Endodermal cell (in vitro differentiated cells): ENCODE data around the gene GFOD1. TPM values are rescaled to one million over a fixed set of nuclear protein-coding genes. Genes with fewer than 3 reads are reported as not detected.

Experiments
- DNase-seq: peaks from one replicate; pipeline ENCODE4 v3.0.0-alpha.2; 2017
- H3K27ac ChIP-seq: 2 replicates; pipeline ENCODE4 v1.5.1; 2013; ENCODE audit warnings: mild to moderate bottlenecking, low read depth, low read length, moderate library complexity
- H3K27me3 ChIP-seq: 2 replicates; pipeline ENCODE4 v1.6.1; 2013; ENCODE audit warnings: mild to moderate bottlenecking, low read length, moderate library complexity; ENCODE audit not compliant: insufficient read depth, control insufficient read depth, poor library complexity, severe bottlenecking
- H3K36me3 ChIP-seq: 2 replicates; pipeline ENCODE4 v1.7.0; 2013; ENCODE audit warnings: mild to moderate bottlenecking, low read length, moderate library complexity; ENCODE audit not compliant: control insufficient read depth, insufficient read depth
- H3K4me1 ChIP-seq: one replicate; pipeline ENCODE4 v1.7.0; 2013; ENCODE audit warnings: low read length; ENCODE audit not compliant: control insufficient read depth, insufficient read depth
- H3K4me3 ChIP-seq: 2 replicates; pipeline ENCODE4 v1.5.1; 2013; ENCODE audit warnings: mild to moderate bottlenecking, low read length, moderate library complexity
- H3K9ac ChIP-seq: 2 replicates; pipeline ENCODE4 v1.6.1; 2013; ENCODE audit warnings: mild to moderate bottlenecking, low read length, moderate library complexity; ENCODE audit not compliant: poor library complexity, severe bottlenecking; ENCODE audit errors: extremely low read depth
- H3K9me3 ChIP-seq: 2 replicates; pipeline ENCODE4 v1.6.1; 2013; ENCODE audit warnings: mild to moderate bottlenecking, low read length, moderate library complexity; ENCODE audit not compliant: control insufficient read depth
- H3K27ac Mint-ChIP-seq: 2 replicates; pipeline ENCODE4 v1.8.0; 2020; ENCODE audit warnings: mixed read lengths
- H3K27me3 Mint-ChIP-seq: 2 replicates; pipeline ENCODE4 v1.8.0; 2021; ENCODE audit warnings: mild to moderate bottlenecking, mixed read lengths; ENCODE audit not compliant: insufficient read depth
- H3K36me3 Mint-ChIP-seq: 2 replicates; pipeline ENCODE4 v1.8.0; 2020; ENCODE audit warnings: low read depth, mixed read lengths
- H3K4me1 Mint-ChIP-seq: 2 replicates; pipeline ENCODE4 v1.8.0; 2020; ENCODE audit warnings: mixed read lengths
- H3K4me3 Mint-ChIP-seq: 2 replicates; pipeline ENCODE4 v1.8.0; 2020; ENCODE audit warnings: mild to moderate bottlenecking, moderate library complexity, mixed read lengths
- H3K9me3 Mint-ChIP-seq: 2 replicates; pipeline ENCODE4 v1.8.0; 2020; ENCODE audit warnings: mild to moderate bottlenecking, mixed read lengths
- WGBS, 2 experiments: methylation state at CpG; one replicate each; pipeline versions ENCODE4 v1.1.5 to v1.1.7; 2013; ENCODE audit warnings: missing lambda C conversion rate in 2 of 2, mixed read lengths in 1 of 2; ENCODE audit not compliant: insufficient coverage in 1 of 2, insufficient read length in 1 of 2; 5-methylcytosine and 5-hydroxymethylcytosine counted together
- total RNA-seq, 2 donors: library from RNA; stranded (reverse); fragmentation: NEBNext Ultra II Directional in 1 of 2; extraction: Animal tissue kit (Norgen Biotek cat#: 25700) in 1 of 2; gene quantifications; 2 replicates in 1 of 2; 3 replicates in 1 of 2; pipeline ENCODE4 v1.2.1, GENCODE V29; 2021
- TF ChIP-seq, protein P1 (sequence below): fragments of 200-600 bp; sonication (generic); conservative IDR thresholded peaks from 2 replicates; pipeline ENCODE4 v1.5.0; 2021; ENCODE audit warnings: antibody characterized with exemption, mild to moderate bottlenecking

GFOD1 gene
- total RNA-seq, 2 donors from 2014 or later: 0.71 to 1.9 TPM

DNA sequence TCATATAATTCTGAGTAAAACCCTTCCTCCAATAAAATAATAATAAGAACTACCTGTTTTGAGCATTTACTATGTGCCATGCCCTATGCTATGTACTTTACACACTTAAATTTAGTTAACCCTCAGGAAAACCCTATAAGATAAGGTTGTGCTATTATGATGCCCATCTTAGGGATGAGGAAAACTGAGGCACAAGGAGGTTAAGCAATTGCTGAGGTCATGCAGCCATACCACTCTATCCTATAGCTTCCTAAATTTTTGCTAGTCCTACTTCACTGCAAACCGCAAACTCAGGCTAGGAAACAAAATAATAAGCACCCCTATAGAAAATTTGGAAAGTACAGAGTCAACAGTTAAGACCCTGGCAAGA, 38.9 kb upstream of the GFOD1 start:
- no peak overlapping the region for H3K27ac ChIP-seq
- Mint-ChIP-seq H3K9me3 (no peaks in the 10 kb centered on the region), H3K27ac (no peak overlapping the region), H3K4me1 (peaks cover 34% of the 10 kb centered on the region), H3K4me3 (no peak overlapping the region), H3K27me3 (no peaks in the 10 kb centered on the region), H3K36me3 (no peaks in the 10 kb centered on the region)
- TF ChIP-seq, protein P1, sequence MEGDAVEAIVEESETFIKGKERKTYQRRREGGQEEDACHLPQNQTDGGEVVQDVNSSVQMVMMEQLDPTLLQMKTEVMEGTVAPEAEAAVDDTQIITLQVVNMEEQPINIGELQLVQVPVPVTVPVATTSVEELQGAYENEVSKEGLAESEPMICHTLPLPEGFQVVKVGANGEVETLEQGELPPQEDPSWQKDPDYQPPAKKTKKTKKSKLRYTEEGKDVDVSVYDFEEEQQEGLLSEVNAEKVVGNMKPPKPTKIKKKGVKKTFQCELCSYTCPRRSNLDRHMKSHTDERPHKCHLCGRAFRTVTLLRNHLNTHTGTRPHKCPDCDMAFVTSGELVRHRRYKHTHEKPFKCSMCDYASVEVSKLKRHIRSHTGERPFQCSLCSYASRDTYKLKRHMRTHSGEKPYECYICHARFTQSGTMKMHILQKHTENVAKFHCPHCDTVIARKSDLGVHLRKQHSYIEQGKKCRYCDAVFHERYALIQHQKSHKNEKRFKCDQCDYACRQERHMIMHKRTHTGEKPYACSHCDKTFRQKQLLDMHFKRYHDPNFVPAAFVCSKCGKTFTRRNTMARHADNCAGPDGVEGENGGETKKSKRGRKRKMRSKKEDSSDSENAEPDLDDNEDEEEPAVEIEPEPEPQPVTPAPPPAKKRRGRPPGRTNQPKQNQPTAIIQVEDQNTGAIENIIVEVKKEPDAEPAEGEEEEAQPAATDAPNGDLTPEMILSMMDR: no peak
- peaks cover 10% of the 10 kb centered on the region for H3K4me1 ChIP-seq
- WGBS, 2 experiments: 89% methylated on average over 1 of the region's 1 CpG; no CpG with 5 or more reads in 1 of the 2 experiments
- no peaks in the 10 kb centered on the region for H3K9me3 ChIP-seq
- DNase-seq: no peak
- H3K9ac ChIP-seq: no peak overlapping the region
- H3K27me3 ChIP-seq: no peaks in the 10 kb centered on the region
- no peaks in the 10 kb centered on the region for H3K36me3 ChIP-seq
- no peak overlapping the region for H3K4me3 ChIP-seq

DNA sequence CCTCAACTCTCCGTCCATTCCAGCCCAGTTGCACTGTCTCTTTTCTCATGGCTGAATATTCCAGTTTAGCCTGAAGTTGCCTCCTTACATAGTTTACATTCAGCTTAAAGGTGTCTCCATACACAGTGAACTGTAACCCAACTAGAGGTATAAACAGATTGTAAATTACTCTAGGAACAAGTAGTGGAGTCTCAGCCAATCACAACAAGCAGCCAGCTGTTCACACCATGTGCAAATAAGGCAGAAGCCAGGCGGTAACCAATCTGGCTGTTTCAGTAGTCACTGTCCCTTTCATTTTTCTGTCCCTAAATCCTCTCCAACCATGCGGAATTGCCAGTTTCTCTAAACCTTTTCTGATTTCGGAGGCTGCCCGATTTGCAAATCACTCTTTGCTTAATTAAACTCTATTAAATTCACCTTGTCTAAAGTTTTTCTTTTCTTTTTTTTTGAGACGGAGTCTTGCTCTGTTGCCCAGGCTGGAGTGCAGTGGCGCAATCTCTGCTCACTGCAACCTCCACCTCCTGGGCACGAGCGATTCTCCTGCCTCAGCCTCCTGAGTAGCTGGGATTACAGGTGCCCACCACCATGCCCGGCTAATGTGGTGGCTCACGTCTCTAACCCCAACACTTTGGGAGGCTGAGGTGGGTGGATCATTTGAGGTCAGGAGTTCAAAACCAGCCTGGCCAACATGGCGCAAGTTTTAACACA, 37.6 kb upstream of the GFOD1 start:
- 89 to 94% methylated on average over 11 to 12 of the region's 12 CpGs for WGBS, 2 experiments
- H3K4me3 Mint-ChIP-seq: no peak overlapping the region

DNA sequence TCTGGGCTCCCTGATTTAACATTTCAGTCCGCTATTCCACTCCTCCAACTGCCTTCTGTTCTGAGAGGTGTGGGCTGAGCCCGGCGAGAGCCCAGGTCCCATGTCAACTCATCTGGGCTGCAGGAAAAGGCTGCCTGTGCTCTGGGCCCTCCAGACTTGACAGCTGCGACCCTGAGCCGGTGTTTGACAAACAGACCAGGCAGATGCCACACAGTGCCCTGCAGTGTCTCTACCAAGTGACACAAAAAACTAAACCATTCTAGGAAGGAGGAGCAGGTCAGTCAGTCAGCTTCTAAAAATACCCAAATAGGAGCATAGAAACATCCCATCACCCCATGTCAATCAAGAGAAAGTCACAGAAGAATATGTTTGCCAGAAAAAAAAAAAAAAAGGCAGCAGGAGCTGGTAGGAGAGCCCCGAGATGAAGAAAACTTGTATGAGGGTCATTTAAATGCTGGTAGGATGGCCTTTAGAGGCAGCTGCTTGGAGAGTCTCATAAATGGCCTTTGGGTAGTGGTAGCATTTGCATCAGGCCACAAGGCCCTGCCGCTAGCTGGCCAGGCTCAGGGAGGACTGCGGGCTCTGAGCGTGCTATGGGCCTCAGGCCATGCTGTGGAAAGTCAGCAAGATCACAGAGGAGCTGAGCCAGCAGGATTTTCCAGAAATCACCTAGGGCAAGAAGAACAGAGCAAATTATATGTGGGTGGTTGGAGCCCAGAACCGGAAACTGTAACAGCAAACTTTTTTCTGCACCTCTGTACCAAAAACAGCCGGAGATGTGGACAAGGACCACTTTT, 36.6 kb upstream of the GFOD1 start:
- no peak overlapping the region for H3K9ac ChIP-seq

More for the DNA sequence above, 37.6 kb upstream of the GFOD1 start:
- H3K36me3 ChIP-seq: no peaks in the 10 kb centered on the region
- no peak overlapping the region for H3K27ac ChIP-seq
- no peak for DNase-seq
- Mint-ChIP-seq H3K27me3 (peaks cover 3% of the 10 kb centered on the region), H3K4me1 (peaks cover 24% of the 10 kb centered on the region), H3K9me3 (no peaks in the 10 kb centered on the region), H3K36me3 (no peaks in the 10 kb centered on the region), H3K27ac (no peak overlapping the region)
- H3K9me3 ChIP-seq: no peaks in the 10 kb centered on the region
- H3K4me3 ChIP-seq: no peak overlapping the region
- H3K9ac ChIP-seq: no peak overlapping the region
- H3K4me1 ChIP-seq: peaks cover 8% of the 10 kb centered on the region
- TF ChIP-seq, protein P1: no peak
- H3K27me3 ChIP-seq: no peaks in the 10 kb centered on the region

More for the DNA sequence above, 36.6 kb upstream of the GFOD1 start:
- H3K27me3 ChIP-seq: no peaks in the 10 kb centered on the region
- H3K4me1 ChIP-seq: peaks cover 5% of the 10 kb centered on the region
- Mint-ChIP-seq H3K36me3 (no peaks in the 10 kb centered on the region), H3K9me3 (no peaks in the 10 kb centered on the region), H3K4me1 (peaks cover 18% of the 10 kb centered on the region), H3K4me3 (no peak overlapping the region), H3K27ac (no peak overlapping the region), H3K27me3 (peaks cover 5% of the 10 kb centered on the region)
- 88 to 91% methylated on average over 8 to 11 of the region's 11 CpGs for WGBS, 2 experiments
- H3K27ac ChIP-seq: no peak overlapping the region
- no peak for DNase-seq
- no peaks in the 10 kb centered on the region for H3K36me3 ChIP-seq
- TF ChIP-seq, protein P1: no peak
- no peak overlapping the region for H3K4me3 ChIP-seq
- H3K9me3 ChIP-seq: no peaks in the 10 kb centered on the region
